Measurements from ENCODE around the gene ANKRD37. TPM values are rescaled to one million over a fixed set of nuclear protein-coding genes. Genes with fewer than 3 reads are reported as not detected.

ANKRD37 gene
- total and polyA plus RNA-seq, 2 of the 8 experiments (the other 6 are each of a cell fraction or from before 2014, with no cell fraction given): 2.8 to 3.4 TPM

DNA sequence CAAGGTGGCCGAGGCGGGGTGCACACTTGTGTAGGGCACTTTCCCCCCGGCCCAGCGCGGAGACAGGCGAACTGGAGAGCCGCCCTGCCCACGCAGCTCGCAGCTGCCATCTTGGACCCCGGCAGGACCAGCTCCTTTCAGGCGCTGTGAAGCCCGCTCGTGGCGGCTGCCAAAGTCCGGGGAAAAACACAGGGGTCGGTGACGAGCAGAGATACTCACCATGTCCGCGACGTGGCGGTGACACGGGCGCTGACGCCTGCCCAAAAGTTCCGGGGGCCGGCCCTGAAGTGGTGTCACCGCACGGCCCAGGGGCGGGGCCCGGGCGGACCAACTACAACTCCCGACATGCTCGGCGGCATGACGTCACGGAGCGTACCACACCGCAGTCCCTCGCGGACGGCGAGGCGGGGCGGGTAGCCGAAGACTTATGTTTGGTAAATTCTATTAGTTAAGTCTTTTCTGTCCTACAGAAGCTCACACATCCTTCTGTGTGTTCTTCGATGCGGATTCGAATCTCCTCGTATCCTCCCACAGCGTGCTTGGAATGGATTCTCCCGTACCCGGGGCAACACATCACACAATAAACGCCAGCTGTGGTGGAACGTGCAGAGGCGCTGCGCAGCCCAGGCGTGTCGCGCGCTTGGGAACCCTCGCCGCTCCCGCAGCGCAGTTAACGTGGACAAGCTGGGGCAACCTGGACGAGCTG, 29.2 kb downstream of the ANKRD37 start, which contains the start of gene UFSP2 (continued):
- TF ChIP-seq BACH1 (IDR thresholded peaks at IDR 0.05; ENCODE audit: low read length) (peak; percentile 43; the same call in 1 of the 2 replicates), SUZ12 (IDR thresholded peaks at IDR 0.05; ENCODE audit: low read length) (no peak), CEBPB (IDR thresholded peaks at IDR 0.05; ENCODE audit: low read depth, low read length) (no peak), SAP30 (IDR thresholded peaks at IDR 0.05; ENCODE audit: insufficient read depth, insufficient replicate concordance, low read length) (peak; percentile 66), SIRT6 (IDR thresholded peaks at IDR 0.05; ENCODE audit: low read length) (no peak), HDAC6 (IDR thresholded peaks at IDR 0.05; ENCODE audit: low read depth, low read length) (no peak), ZNF274 (IDR thresholded peaks at IDR 0.05; ENCODE audit: borderline replicate concordance, extremely low read depth, low read length) (no peak), KDM1A (IDR thresholded peaks at IDR 0.05; ENCODE audit: borderline replicate concordance, low read length) (no peak), RXRA (IDR thresholded peaks at IDR 0.05; ENCODE audit: insufficient read depth, low read depth, low read length) (no peak), BRCA1 (IDR thresholded peaks at IDR 0.05; ENCODE audit: low read depth, low read length) (0 out of 2 replicates have a peak, but pooled peaks have one; percentile 48)
- TF ChIP-seq, protein P1, sequence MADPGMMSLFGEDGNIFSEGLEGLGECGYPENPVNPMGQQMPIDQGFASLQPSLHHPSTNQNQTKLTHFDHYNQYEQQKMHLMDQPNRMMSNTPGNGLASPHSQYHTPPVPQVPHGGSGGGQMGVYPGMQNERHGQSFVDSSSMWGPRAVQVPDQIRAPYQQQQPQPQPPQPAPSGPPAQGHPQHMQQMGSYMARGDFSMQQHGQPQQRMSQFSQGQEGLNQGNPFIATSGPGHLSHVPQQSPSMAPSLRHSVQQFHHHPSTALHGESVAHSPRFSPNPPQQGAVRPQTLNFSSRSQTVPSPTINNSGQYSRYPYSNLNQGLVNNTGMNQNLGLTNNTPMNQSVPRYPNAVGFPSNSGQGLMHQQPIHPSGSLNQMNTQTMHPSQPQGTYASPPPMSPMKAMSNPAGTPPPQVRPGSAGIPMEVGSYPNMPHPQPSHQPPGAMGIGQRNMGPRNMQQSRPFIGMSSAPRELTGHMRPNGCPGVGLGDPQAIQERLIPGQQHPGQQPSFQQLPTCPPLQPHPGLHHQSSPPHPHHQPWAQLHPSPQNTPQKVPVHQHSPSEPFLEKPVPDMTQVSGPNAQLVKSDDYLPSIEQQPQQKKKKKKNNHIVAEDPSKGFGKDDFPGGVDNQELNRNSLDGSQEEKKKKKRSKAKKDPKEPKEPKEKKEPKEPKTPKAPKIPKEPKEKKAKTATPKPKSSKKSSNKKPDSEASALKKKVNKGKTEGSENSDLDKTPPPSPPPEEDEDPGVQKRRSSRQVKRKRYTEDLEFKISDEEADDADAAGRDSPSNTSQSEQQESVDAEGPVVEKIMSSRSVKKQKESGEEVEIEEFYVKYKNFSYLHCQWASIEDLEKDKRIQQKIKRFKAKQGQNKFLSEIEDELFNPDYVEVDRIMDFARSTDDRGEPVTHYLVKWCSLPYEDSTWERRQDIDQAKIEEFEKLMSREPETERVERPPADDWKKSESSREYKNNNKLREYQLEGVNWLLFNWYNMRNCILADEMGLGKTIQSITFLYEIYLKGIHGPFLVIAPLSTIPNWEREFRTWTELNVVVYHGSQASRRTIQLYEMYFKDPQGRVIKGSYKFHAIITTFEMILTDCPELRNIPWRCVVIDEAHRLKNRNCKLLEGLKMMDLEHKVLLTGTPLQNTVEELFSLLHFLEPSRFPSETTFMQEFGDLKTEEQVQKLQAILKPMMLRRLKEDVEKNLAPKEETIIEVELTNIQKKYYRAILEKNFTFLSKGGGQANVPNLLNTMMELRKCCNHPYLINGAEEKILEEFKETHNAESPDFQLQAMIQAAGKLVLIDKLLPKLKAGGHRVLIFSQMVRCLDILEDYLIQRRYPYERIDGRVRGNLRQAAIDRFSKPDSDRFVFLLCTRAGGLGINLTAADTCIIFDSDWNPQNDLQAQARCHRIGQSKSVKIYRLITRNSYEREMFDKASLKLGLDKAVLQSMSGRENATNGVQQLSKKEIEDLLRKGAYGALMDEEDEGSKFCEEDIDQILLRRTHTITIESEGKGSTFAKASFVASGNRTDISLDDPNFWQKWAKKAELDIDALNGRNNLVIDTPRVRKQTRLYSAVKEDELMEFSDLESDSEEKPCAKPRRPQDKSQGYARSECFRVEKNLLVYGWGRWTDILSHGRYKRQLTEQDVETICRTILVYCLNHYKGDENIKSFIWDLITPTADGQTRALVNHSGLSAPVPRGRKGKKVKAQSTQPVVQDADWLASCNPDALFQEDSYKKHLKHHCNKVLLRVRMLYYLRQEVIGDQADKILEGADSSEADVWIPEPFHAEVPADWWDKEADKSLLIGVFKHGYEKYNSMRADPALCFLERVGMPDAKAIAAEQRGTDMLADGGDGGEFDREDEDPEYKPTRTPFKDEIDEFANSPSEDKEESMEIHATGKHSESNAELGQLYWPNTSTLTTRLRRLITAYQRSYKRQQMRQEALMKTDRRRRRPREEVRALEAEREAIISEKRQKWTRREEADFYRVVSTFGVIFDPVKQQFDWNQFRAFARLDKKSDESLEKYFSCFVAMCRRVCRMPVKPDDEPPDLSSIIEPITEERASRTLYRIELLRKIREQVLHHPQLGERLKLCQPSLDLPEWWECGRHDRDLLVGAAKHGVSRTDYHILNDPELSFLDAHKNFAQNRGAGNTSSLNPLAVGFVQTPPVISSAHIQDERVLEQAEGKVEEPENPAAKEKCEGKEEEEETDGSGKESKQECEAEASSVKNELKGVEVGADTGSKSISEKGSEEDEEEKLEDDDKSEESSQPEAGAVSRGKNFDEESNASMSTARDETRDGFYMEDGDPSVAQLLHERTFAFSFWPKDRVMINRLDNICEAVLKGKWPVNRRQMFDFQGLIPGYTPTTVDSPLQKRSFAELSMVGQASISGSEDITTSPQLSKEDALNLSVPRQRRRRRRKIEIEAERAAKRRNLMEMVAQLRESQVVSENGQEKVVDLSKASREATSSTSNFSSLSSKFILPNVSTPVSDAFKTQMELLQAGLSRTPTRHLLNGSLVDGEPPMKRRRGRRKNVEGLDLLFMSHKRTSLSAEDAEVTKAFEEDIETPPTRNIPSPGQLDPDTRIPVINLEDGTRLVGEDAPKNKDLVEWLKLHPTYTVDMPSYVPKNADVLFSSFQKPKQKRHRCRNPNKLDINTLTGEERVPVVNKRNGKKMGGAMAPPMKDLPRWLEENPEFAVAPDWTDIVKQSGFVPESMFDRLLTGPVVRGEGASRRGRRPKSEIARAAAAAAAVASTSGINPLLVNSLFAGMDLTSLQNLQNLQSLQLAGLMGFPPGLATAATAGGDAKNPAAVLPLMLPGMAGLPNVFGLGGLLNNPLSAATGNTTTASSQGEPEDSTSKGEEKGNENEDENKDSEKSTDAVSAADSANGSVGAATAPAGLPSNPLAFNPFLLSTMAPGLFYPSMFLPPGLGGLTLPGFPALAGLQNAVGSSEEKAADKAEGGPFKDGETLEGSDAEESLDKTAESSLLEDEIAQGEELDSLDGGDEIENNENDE (IDR thresholded peaks at IDR 0.05; ENCODE audit: insufficient replicate concordance, low read length): no peak

Data from H1 (cell line).